ENCODE results near the gene BGN.

BGN gene

GRCh38 chrX:153521034-153521433 lies 26.3 kb downstream of the BGN start:
- H3K4me2 ChIP-seq (ENCODE audit: low read length): no peak overlapping the region
- no peaks in the 10 kb centered on the region for H4K20me1 ChIP-seq (ENCODE audit: insufficient read depth, low read length)
- no peak overlapping the region for H3K4me3 ChIP-seq (ENCODE audit: low read length)
- H3K27ac ChIP-seq (ENCODE audit: low read length): no peak overlapping the region
- H2AFZ ChIP-seq (ENCODE audit: low read depth, low read length): no peak overlapping the region
- H3K9me3 ChIP-seq (ENCODE audit: insufficient read depth, low read length): no peaks in the 10 kb centered on the region
- no peaks in the 10 kb centered on the region for H3K79me2 ChIP-seq (ENCODE audit: low read length)
- H3K27me3 ChIP-seq (ENCODE audit: low read depth, low read length): no peaks in the 10 kb centered on the region
- H3K9ac ChIP-seq (ENCODE audit: low read length): no peak overlapping the region
- H3K36me3 ChIP-seq (replicated peaks; ENCODE audit: low read depth, low read length): no peaks in the 10 kb centered on the region
- no peaks in the 10 kb centered on the region for H3K4me1 ChIP-seq (ENCODE audit: low read length)
- TF ChIP-seq, protein P1, sequence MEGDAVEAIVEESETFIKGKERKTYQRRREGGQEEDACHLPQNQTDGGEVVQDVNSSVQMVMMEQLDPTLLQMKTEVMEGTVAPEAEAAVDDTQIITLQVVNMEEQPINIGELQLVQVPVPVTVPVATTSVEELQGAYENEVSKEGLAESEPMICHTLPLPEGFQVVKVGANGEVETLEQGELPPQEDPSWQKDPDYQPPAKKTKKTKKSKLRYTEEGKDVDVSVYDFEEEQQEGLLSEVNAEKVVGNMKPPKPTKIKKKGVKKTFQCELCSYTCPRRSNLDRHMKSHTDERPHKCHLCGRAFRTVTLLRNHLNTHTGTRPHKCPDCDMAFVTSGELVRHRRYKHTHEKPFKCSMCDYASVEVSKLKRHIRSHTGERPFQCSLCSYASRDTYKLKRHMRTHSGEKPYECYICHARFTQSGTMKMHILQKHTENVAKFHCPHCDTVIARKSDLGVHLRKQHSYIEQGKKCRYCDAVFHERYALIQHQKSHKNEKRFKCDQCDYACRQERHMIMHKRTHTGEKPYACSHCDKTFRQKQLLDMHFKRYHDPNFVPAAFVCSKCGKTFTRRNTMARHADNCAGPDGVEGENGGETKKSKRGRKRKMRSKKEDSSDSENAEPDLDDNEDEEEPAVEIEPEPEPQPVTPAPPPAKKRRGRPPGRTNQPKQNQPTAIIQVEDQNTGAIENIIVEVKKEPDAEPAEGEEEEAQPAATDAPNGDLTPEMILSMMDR (IDR thresholded peaks at IDR 0.05; ENCODE audit: low read depth, low read length): no peak
- no peak for TF ChIP-seq EZH2phosphoT487 (IDR thresholded peaks at IDR 0.05; ENCODE audit: low read depth)

GRCh38 chrX:153522259-153522658 lies 27.5 kb downstream of the BGN start:
- Histone ChIP-seq H2AFZ (ENCODE audit: low read depth, low read length) (no peak overlapping the region), H3K36me3 (replicated peaks; ENCODE audit: low read depth, low read length) (no peaks in the 10 kb centered on the region), H3K4me1 (ENCODE audit: low read length) (no peaks in the 10 kb centered on the region), H3K79me2 (ENCODE audit: low read length) (no peaks in the 10 kb centered on the region), H3K27me3 (ENCODE audit: low read depth, low read length) (no peaks in the 10 kb centered on the region), H3K9me3 (ENCODE audit: insufficient read depth, low read length) (no peaks in the 10 kb centered on the region), H3K4me3 (ENCODE audit: low read length) (no peak overlapping the region), H3K4me2 (ENCODE audit: low read length) (no peak overlapping the region), H3K27ac (ENCODE audit: low read length) (no peak overlapping the region), H3K9ac (ENCODE audit: low read length) (no peak overlapping the region), H4K20me1 (ENCODE audit: insufficient read depth, low read length) (no peaks in the 10 kb centered on the region)
- TF ChIP-seq EZH2phosphoT487 (IDR thresholded peaks at IDR 0.05; ENCODE audit: low read depth): no peak
- TF ChIP-seq, protein P1 (IDR thresholded peaks at IDR 0.05; ENCODE audit: low read depth, low read length): no peak

GRCh38 chrX:153523269-153523668 lies 28.5 kb downstream of the BGN start:
- no peaks in the 10 kb centered on the region for H3K36me3 ChIP-seq (replicated peaks; ENCODE audit: low read depth, low read length)
- H3K9ac ChIP-seq (ENCODE audit: low read length): no peak overlapping the region
- TF ChIP-seq EZH2phosphoT487 (IDR thresholded peaks at IDR 0.05; ENCODE audit: low read depth): no peak
- TF ChIP-seq, protein P1 (IDR thresholded peaks at IDR 0.05; ENCODE audit: low read depth, low read length): no peak
- no peak overlapping the region for H3K27ac ChIP-seq (ENCODE audit: low read length)
- H3K4me3 ChIP-seq (ENCODE audit: low read length): no peak overlapping the region
- H2AFZ ChIP-seq (ENCODE audit: low read depth, low read length): no peak overlapping the region
- H3K9me3 ChIP-seq (ENCODE audit: insufficient read depth, low read length): no peaks in the 10 kb centered on the region
- no peaks in the 10 kb centered on the region for H3K79me2 ChIP-seq (ENCODE audit: low read length)
- no peaks in the 10 kb centered on the region for H4K20me1 ChIP-seq (ENCODE audit: insufficient read depth, low read length)
- H3K4me2 ChIP-seq (ENCODE audit: low read length): no peak overlapping the region
- H3K27me3 ChIP-seq (ENCODE audit: low read depth, low read length): no peaks in the 10 kb centered on the region
- no peaks in the 10 kb centered on the region for H3K4me1 ChIP-seq (ENCODE audit: low read length)

DNA sequence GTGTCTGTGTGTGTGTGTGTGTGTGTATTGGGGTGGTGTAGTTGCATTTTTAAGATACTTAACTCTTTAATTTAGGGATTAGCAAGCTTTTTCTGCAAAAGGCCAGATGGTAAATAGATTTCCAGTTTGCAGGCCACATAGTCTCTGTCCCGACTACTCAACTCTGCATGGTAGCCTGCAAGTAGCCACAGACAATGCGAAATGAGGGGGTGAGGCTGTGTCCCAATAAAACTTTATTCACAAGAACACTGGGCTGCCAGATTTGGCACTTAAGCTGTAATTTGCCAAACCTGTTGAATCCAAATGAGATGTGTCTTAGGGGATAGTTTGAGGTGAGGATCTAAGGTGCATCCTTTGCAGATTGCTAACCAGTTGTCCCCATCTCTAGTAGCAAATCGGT lies 29.5 kb downstream of the BGN start:
- Histone ChIP-seq H3K27me3 (ENCODE audit: low read depth, low read length) (no peaks in the 10 kb centered on the region), H3K9ac (ENCODE audit: low read length) (no peak overlapping the region), H3K79me2 (ENCODE audit: low read length) (no peaks in the 10 kb centered on the region), H4K20me1 (ENCODE audit: insufficient read depth, low read length) (no peaks in the 10 kb centered on the region), H2AFZ (ENCODE audit: low read depth, low read length) (no peak overlapping the region), H3K4me2 (ENCODE audit: low read length) (no peak overlapping the region), H3K27ac (ENCODE audit: low read length) (no peak overlapping the region), H3K4me3 (ENCODE audit: low read length) (no peak overlapping the region), H3K4me1 (ENCODE audit: low read length) (no peaks in the 10 kb centered on the region), H3K9me3 (ENCODE audit: insufficient read depth, low read length) (no peaks in the 10 kb centered on the region), H3K36me3 (replicated peaks; ENCODE audit: low read depth, low read length) (no peaks in the 10 kb centered on the region)
- TF ChIP-seq, protein P1 (IDR thresholded peaks at IDR 0.05; ENCODE audit: low read depth, low read length): no peak
- TF ChIP-seq EZH2phosphoT487 (IDR thresholded peaks at IDR 0.05; ENCODE audit: low read depth): no peak
